WTC11 (cell line): ENCODE data around the gene BRI3.

Source experiments
- ATF6 ChIP-seq: sonication (generic); formaldehyde crosslinking; IDR thresholded peaks from 2 replicates; pipeline ENCODE4 v1.8.1; 2023; ENCODE audit warnings: mild to moderate bottlenecking, missing genetic modification reagents
- CTCF ChIP-seq: fragments of 200-600 bp; IDR thresholded peaks from 2 replicates; pipeline ENCODE4 v1.8.0; 2022; ENCODE audit warnings: antibody characterized with exemption
- ESRRA ChIP-seq: sonication (generic); formaldehyde crosslinking; IDR thresholded peaks from 2 replicates; pipeline ENCODE4 v1.8.1; 2022; ENCODE audit warnings: mild to moderate bottlenecking, missing genetic modification reagents, borderline replicate concordance
- JUN ChIP-seq: sonication (generic); formaldehyde crosslinking; IDR thresholded peaks from 2 replicates; pipeline ENCODE4 v1.8.0; 2023; ENCODE audit warnings: mild to moderate bottlenecking, missing genetic modification reagents
- NR3C1 ChIP-seq: sonication (generic); formaldehyde crosslinking; conservative IDR thresholded peaks from 2 replicates; pipeline ENCODE4 v1.8.1; 2023; ENCODE audit warnings: low read depth, mild to moderate bottlenecking, missing genetic modification reagents
- PRDM15 ChIP-seq: sonication (generic); formaldehyde crosslinking; IDR thresholded peaks from 2 replicates; pipeline ENCODE4 v1.8.0; 2022; ENCODE audit warnings: missing genetic modification reagents
- USF1 ChIP-seq: sonication (generic); formaldehyde crosslinking; IDR thresholded peaks from 2 replicates; pipeline ENCODE4 v1.8.0; 2022; ENCODE audit warnings: mild to moderate bottlenecking, missing genetic modification reagents
- ZNF121 ChIP-seq: sonication (generic); formaldehyde crosslinking; IDR thresholded peaks from 2 replicates; pipeline ENCODE4 v1.8.0; 2023; ENCODE audit warnings: missing genetic modification reagents

GRCh38 chr7:98278936-98279335 lies 2.5 kb upstream of the BRI3 start:
- TF ChIP-seq JUN (no peak), ESRRA (no peak), NR3C1 (CRISPR knock-in tag) (no peak), PRDM15 (CRISPR knock-in tag) (no peak), USF1 (CRISPR knock-in tag) (no peak), ZNF121 (CRISPR knock-in tag) (no peak), CTCF (no peak), ATF6 (CRISPR knock-in tag) (no peak)
